Heart right ventricle (tissue), 16 donors: ENCODE data around the gene REM2. TPM values are rescaled to one million over a fixed set of nuclear protein-coding genes. Genes with fewer than 3 reads are reported as not detected.

Experiments
- ATAC-seq, 8 donors: fragments of 200-7000 bp; cut with Tn5 transposase; one replicate each; pipeline ENCODE4 v1.9.1; 2020; ENCODE audit warnings: mild to moderate bottlenecking in 8 of 8, moderate library complexity in 8 of 8, moderate number of reproducible peaks in 1 of 8
- DNase-seq, 2 donors: peaks; one replicate each; pipeline ENCODE4 v3.0.0-alpha.2; 2020
- H3K27ac ChIP-seq, 10 donors: fragments of 200-600 bp; sonication (generic) in 2 of 10; one replicate each; pipeline versions ENCODE4 v1.5.0 to v1.8.0; 2020 to 2022; ENCODE audit warnings: mild to moderate bottlenecking in 3 of 10
- H3K27me3 ChIP-seq, 7 donors: fragments of 200-600 bp; one replicate each; pipeline ENCODE4 v1.8.0; 2021 to 2022; ENCODE audit warnings: mild to moderate bottlenecking in 2 of 7
- H3K36me3 ChIP-seq, 9 donors: fragments of 200-600 bp; sonication (generic) in 1 of 9; one replicate each; pipeline versions ENCODE4 v1.5.0 to v1.8.0; 2020 to 2022; ENCODE audit warnings: mild to moderate bottlenecking in 2 of 9
- H3K4me1 ChIP-seq, 9 donors: fragments of 200-600 bp; sonication (generic) in 1 of 9; one replicate each; pipeline versions ENCODE4 v1.5.0 to v1.8.0; 2020 to 2022; ENCODE audit warnings: mild to moderate bottlenecking in 4 of 9
- H3K4me3 ChIP-seq, 10 donors: fragments of 200-600 bp; sonication (generic) in 2 of 10; one replicate each; pipeline versions ENCODE4 v1.5.0 to v1.8.0; 2020 to 2022; ENCODE audit warnings: mild to moderate bottlenecking in 7 of 10, moderate library complexity in 2 of 10
- H3K9me3 ChIP-seq, 11 donors: fragments of 200-600 bp in 10 of 11; sonication (generic) in 2 of 11; one replicate each; pipeline versions ENCODE4 v1.5.0 to v1.8.0; 2013 to 2022; ENCODE audit warnings: mild to moderate bottlenecking in 2 of 11, control low read depth in 1 of 11, moderate library complexity in 1 of 11
- WGBS, 2 donors: extraction: QIAGEN DNeasy Blood & Tissue Kit; methylation state at CpG; one replicate each; pipeline ENCODE4 v1.1.7; 2013; ENCODE audit warnings: inconsistent platforms in 1 of 2; 5-methylcytosine and 5-hydroxymethylcytosine counted together
- intact Hi-C, 10 donors: fragments of 100-400 bp; cut with DNase I; formaldehyde crosslinking; loops; one replicate each; pipeline versions ENCODE4 v1.11.1 to v1.14.2; 2022
- polyA plus RNA-seq, 2 donors: library from polyadenylated mRNA; stranded (reverse); fragments of 200-250 nt; gene quantifications; one replicate each; pipeline ENCODE4 v1.2.3, GENCODE V29; 2013
- total RNA-seq, 10 donors: library from RNA; stranded (reverse); fragmentation: NEBNext Ultra II Directional in 3 of 10; extraction: Animal tissue kit (Norgen Biotek cat#: 25700) in 3 of 10; gene quantifications; one replicate each; pipeline versions ENCODE4 v1.2.1 to v1.2.4, GENCODE V29; 2021 to 2023
- TF ChIP-seq, protein P1 (sequence below), 9 donors: fragments of 200-600 bp; sonication (generic) in 2 of 9; IDR thresholded peaks; one replicate each; pipeline versions ENCODE4 v1.5.0 to v1.8.0; 2021 to 2022; ENCODE audit warnings: antibody characterized with exemption in 9 of 9, mild to moderate bottlenecking in 5 of 9, moderate library complexity in 1 of 9
- donor health status: Arrhythmogenic right ventricular cardiomyopathy.
- donor health status: ischemic (EF 13 %, LVEDD 7.1; RV severe dilation, severe dysfunction).
- donor health status: healthy with polysubstance abuse.
- donor health status: DM: no; HTN: yes; CAD: no.
- donor health status: DM: no; HTN: no; CAD: no.
- donor health status: ischemic (EF 25% LVEDD 6.9; RV normal size, moderate dysfunction).
- donor health status: ischemic (EF 25% LVEDD 5.7; RV mildly dilated, moderate dysfunction).
- donor health status: healthy.
- donor health status: DM: yes; HTN: yes; CAD: no.
- donor health status: Ischemic cardiomyopathy.
- donor health status: ischemic (EF 35%, LVEDD 5.7; RV mildly dilated, moderate dysfunction).
- donor health status: nonischemic (EF 11% LVEDD 7.7; RV severe dilation, severe dysfunction).
- donor health status: DM: yes; HTN: yes; CAD: no.
- donor health status: PGD.
- donor health status: ischemic (EF 29% LVEDD 5.4; RV normal size, mild dysfunction).
- donor health status: nonischemic (EF 23%, LVEDD 6.1; RV moderate dilation, normal function).

Gene REM2
- total and polyA plus RNA-seq, 12 donors = 0.07 to 0.25 (median 0.18) TPM; not detected in 6

DNA sequence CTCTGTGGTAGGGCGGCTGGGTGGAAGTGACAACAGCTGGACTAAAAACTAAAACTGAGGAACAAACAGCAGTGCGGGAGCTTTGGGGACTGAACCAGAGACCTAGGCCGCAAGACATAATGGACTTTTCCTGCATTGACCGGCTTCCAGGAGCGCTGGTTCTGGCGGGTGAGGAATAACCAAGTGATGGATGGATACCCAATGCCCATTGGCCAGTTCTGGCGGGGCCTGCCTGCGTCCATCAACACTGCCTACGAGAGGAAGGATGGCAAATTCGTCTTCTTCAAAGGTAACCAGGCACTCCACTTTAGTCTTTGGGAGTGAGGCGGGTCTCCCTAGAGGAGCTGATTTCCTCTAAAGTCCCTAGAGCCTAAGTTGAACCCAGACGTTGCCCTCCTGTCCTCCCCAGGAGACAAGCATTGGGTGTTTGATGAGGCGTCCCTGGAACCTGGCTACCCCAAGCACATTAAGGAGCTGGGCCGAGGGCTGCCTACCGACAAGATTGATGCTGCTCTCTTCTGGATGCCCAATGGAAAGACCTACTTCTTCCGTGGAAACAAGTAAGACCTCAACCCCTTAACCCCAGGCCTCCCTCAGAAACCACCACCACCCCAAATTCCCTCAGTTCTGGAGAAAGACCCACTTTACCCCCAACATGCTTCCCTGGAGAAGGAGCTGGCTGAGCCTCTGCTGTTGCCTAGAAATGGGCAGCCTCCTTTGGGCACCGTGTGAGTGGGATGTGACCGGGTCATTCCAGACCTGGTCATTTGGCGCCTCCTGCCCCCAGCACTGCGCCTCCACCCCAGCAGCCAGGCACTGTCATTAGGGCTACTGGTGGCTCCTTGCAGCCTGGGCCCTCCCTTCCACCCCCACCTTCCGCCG, 38.6 kb upstream of the REM2 start:
- no peak overlapping the region for H3K4me3 ChIP-seq
- 91 to 92% methylated on average over 22 of the region's 22 CpGs for WGBS, 2 donors
- H3K27ac ChIP-seq = no peak overlapping the region
- TF ChIP-seq, protein P1, sequence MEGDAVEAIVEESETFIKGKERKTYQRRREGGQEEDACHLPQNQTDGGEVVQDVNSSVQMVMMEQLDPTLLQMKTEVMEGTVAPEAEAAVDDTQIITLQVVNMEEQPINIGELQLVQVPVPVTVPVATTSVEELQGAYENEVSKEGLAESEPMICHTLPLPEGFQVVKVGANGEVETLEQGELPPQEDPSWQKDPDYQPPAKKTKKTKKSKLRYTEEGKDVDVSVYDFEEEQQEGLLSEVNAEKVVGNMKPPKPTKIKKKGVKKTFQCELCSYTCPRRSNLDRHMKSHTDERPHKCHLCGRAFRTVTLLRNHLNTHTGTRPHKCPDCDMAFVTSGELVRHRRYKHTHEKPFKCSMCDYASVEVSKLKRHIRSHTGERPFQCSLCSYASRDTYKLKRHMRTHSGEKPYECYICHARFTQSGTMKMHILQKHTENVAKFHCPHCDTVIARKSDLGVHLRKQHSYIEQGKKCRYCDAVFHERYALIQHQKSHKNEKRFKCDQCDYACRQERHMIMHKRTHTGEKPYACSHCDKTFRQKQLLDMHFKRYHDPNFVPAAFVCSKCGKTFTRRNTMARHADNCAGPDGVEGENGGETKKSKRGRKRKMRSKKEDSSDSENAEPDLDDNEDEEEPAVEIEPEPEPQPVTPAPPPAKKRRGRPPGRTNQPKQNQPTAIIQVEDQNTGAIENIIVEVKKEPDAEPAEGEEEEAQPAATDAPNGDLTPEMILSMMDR (IDR thresholded peaks at IDR 0.05) = no peak
- no peaks in the 10 kb centered on the region for H3K27me3 ChIP-seq
- DNase-seq = no peak
- peaks cover 8 to 59% (median 35%) of the 10 kb centered on the region in 9 donors for H3K4me1 ChIP-seq
- H3K9me3 ChIP-seq = no peaks in the 10 kb centered on the region
- intact Hi-C loops = no loop called here
- no peak for ATAC-seq
- H3K36me3 ChIP-seq = peaks cover 0 to 67% (median 32%) of the 10 kb centered on the region in 9 donors

DNA sequence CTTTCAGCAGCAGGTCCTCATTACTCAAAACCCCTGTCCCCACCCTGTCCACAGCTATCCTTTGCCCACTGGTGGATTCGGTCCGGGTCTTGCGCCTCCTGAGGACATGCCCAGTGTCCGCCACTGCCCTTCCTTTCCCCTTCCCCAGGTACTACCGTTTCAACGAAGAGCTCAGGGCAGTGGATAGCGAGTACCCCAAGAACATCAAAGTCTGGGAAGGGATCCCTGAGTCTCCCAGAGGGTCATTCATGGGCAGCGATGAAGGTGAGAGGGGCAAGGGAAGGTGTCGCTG, 38.0 kb upstream of the REM2 start:
- H3K36me3 ChIP-seq = peaks cover 0 to 66% (median 32%) of the 10 kb centered on the region in 9 donors
- intact Hi-C loops = no loop called here

DNA sequence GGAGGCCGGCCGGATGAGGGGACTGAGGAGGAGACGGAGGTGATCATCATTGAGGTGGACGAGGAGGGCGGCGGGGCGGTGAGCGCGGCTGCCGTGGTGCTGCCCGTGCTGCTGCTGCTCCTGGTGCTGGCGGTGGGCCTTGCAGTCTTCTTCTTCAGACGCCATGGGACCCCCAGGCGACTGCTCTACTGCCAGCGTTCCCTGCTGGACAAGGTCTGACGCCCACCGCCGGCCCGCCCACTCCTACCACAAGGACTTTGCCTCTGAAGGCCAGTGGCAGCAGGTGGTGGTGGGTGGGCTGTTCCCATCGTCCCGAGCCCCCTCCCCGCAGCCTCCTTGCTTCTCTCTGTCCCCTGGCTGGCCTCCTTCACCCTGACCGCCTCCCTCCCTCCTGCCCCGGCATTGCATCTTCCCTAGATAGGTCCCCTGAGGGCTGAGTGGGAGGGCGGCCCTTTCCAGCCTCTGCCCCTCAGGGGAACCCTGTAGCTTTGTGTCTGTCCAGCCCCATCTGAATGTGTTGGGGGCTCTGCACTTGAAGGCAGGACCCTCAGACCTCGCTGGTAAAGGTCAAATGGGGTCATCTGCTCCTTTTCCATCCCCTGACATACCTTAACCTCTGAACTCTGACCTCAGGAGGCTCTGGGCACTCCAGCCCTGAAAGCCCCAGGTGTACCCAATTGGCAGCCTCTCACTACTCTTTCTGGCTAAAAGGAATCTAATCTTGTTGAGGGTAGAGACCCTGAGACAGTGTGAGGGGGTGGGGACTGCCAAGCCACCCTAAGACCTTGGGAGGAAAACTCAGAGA, 37.0 kb upstream of the REM2 start:
- intact Hi-C loops = no loop called here
- no peak for DNase-seq
- peak overlapping the region in 4 of 10 donors; percentile 28 to 92 (median 58) for H3K27ac ChIP-seq
- no peak for ATAC-seq
- H3K36me3 ChIP-seq = peaks cover 0 to 62% (median 32%) of the 10 kb centered on the region in 9 donors
- H3K4me3 ChIP-seq = no peak overlapping the region
- peaks cover 14 to 63% (median 48%) of the 10 kb centered on the region in 9 donors for H3K4me1 ChIP-seq
- WGBS, 2 donors = 90% methylated on average over 21 to 26 of the region's 26 CpGs
- TF ChIP-seq, protein P1 (IDR thresholded peaks at IDR 0.05) = no peak
- no peaks in the 10 kb centered on the region for H3K27me3 ChIP-seq
- no peaks in the 10 kb centered on the region for H3K9me3 ChIP-seq

More for the DNA sequence above, 38.0 kb upstream of the REM2 start:
- Histone ChIP-seq H3K27me3 (no peaks in the 10 kb centered on the region), H3K4me1 (peaks cover 14 to 59% (median 39%) of the 10 kb centered on the region in 9 donors), H3K27ac (peak overlapping the region in 1 of 10 donors; percentile 3), H3K9me3 (no peaks in the 10 kb centered on the region), H3K4me3 (no peak overlapping the region)
- TF ChIP-seq, protein P1 (IDR thresholded peaks at IDR 0.05) = no peak
- ATAC-seq (no peak), DNase-seq (no peak)
- 87 to 93% methylated on average over 9 of the region's 9 CpGs for WGBS, 2 donors

DNA sequence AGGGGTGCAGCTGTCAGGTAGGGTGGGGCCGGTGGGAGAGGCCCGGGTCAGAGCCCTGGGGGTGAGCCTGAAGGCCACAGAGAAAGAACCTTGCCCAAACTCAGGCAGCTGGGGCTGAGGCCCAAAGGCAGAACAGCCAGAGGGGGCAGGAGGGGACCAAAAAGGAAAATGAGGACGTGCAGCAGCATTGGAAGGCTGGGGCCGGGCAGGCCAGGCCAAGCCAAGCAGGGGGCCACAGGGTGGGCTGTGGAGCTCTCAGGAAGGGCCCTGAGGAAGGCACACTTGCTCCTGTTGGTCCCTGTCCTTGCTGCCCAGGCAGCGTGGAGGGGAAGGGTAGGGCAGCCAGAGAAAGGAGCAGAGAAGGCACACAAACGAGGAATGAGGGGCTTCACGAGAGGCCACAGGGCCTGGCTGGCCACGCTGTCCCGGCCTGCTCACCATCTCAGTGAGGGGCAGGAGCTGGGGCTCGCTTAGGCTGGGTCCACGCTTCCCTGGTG, 36.2 kb upstream of the REM2 start:
- Histone ChIP-seq H3K4me1 (peaks cover 19 to 65% (median 56%) of the 10 kb centered on the region in 9 donors), H3K4me3 (no peak overlapping the region), H3K9me3 (no peaks in the 10 kb centered on the region), H3K27me3 (no peaks in the 10 kb centered on the region), H3K27ac (peak overlapping the region in 5 of 10 donors; percentile 28 to 92 (median 77)), H3K36me3 (peaks cover 0 to 53% (median 30%) of the 10 kb centered on the region in 9 donors)
- TF ChIP-seq, protein P1 (IDR thresholded peaks at IDR 0.05) = no peak
- 84 to 89% methylated on average over 11 of the region's 11 CpGs for WGBS, 2 donors
- intact Hi-C loops = no loop called here
- DNase-seq (no peak), ATAC-seq (no peak)
